ENCODE data around the gene C3orf49.

- TF ChIP-seq CTCF (conservative IDR thresholded peaks at IDR 0.05; ENCODE audit: low read depth, low read length), result no peak
- TF ChIP-seq EZH2phosphoT487 (IDR thresholded peaks at IDR 0.05; ENCODE audit: borderline replicate concordance, low read length), result no peak
These were observed 19.0 kb upstream of the C3orf49 start for GRCh38 chr3:63800097-63800496.

Data from PC-3 (cell line).